Activated CD8-positive, alpha-beta memory T cell treated with anti-CD3 and anti-CD28 coated beads for 24 hours (primary cell): ENCODE measurements around the gene CEP20.
"Not testable (repeated sequence)": the region's sequence is repeated elsewhere in the genome, so short reads cannot be mapped to it uniquely, and the experiment has no call there.

ENCODE experiments used
- DNase-seq: peaks from one replicate; pipeline ENCODE4 v3.0.0-alpha.2; 2020

CEP20 gene

GRCh38 chr16:15856901-15857698 lies 31.3 kb downstream of the CEP20 start, which contains the start of gene MYH11:
Gene MYH11, minus strand, starts transcription at chr16:15857028. Its CDS starts 18,776 bp downstream, at chr16:15838252.
- DNase-seq, result no peak

DNA sequence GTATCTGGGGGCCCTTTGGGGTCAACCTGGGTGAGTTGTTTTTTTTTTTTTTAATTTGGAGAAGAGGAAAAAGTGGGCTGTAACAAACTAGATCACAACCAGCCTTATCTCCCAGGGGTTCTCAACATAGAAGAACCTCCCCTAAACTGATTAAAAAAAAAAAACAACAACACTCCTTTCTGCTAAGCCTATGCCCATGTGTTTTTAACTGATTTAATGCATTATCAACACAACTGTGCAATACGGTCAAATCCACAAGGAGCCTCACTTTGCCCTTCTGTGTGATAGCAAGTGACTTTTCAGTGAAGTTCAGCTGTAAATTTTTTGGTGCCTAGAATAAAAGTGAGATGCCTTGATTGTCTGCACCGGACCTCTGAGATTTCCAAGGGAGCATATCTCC lies 32.2 kb downstream of the CEP20 start:
- no peak for DNase-seq

- no peak for DNase-seq
Observed at GRCh38 chr16:15855704-15856003, 32.7 kb downstream of the CEP20 start.

DNA sequence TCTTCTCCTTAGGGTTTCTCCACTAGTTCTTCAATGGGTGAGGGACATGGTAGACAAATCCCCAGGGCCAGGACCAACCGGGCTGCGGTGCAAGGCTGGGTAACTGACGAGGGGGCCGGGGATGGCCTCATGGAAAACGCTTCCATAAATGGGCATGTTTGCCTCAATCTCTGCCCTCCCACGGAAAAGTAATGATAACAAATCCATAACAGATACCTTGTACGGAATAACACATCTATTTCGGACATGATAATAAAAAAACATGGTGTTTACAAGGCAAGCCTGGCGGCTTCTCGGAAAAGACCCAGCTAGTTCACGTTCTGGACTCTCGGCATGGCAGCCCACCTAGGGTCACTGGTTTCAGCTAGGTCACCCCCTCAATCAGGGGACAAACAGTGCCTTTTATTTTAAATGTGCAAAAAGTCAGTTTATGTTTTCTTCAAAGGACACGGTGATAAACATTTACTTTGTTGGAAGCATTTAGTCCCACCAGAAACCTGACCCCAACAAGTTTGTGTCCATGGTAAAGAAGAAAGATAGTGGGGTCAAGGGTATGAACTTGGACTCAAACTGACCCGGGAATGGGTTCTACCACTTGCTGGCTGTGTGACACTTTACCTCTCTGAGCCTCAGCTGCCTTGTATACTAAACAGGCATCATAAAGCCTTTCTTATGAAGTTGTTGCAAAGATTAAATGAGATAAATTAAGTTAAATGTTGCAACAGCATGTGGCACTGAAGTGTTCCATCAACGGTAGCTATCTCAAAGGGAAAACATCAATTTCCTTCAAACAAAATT lies 33.3 kb downstream of the CEP20 start:
- DNase-seq, result no peak

- no peak for DNase-seq
Observed at GRCh38 chr16:15854061-15854460, 34.3 kb downstream of the CEP20 start.

DNA sequence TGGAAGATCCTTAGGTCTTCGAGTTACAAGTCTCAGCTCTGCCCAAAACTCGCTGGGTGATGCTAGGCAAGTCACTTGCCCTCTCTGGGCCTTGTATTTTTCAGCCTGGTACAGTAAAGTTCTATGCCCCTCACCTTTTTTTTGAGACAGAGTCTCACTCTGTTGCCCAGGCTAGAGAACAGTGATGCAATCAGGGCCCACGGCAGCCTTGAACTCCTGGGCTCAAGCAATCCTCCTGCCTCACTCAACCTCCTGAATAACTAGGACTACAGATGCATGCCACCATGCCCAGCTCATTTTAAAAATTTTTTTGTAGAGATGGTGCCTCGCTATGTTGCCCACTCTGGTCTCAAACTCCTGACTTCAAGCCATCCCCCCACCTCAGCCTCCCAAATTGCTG lies 35.4 kb downstream of the CEP20 start:
- DNase-seq, result no peak

DNA sequence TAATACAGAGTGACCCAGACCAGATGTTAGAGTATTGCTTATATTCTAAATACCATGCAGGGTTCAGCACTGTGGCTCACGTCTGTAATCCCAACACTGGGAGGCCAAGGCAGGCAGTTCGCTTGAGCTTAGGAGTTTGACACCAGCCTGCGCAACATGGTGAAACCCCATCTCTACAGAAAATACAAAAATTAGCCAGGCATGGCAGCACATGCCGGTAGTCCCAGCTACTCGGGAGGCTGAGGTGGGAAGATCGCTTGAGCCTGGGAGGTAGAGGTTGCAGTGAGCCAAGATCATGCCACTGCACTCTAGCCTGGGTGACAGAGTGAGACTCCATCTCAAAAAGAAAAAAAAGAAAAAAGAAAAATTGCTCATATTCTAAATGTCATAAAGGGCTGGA lies 37.8 kb downstream of the CEP20 start:
- DNase-seq, result not testable (repeated sequence)

DNA sequence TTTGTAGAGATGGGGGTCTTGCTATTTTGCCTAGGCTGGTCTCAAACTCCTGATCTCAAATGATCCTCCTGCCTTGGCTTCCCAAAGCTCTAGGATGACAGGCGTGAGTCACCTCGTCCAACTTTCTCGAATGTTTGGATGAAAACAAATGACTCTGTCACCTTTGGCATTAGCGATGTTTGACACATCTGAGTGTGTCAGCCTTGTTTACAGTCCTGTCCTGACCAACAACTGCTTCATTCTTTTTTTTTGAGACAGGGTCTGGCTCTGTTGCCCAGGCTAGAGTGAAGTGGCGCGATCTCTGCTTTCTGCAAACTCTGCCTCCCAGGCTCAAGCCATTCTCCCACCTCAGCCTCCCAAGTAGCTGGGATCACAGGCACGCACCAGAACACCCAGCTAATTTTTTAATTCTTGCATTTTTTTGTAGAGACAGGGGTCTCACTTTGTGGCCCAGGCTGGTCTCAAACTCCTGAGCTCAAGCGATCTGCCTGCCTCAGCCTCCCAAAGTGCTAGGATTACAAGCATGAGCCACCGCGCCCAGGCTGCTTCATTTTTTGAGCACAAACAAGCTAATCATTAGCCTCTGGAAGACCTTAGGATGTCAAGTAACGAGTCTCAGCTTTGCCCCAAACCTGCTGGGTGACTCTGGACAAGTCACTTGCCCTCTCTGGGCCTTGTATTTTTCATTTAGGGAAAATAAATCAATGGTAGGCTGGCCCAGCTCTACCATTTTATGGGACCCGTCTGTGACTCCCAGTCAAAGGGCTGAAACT lies 39.0 kb downstream of the CEP20 start:
- DNase-seq, result no peak

DNA sequence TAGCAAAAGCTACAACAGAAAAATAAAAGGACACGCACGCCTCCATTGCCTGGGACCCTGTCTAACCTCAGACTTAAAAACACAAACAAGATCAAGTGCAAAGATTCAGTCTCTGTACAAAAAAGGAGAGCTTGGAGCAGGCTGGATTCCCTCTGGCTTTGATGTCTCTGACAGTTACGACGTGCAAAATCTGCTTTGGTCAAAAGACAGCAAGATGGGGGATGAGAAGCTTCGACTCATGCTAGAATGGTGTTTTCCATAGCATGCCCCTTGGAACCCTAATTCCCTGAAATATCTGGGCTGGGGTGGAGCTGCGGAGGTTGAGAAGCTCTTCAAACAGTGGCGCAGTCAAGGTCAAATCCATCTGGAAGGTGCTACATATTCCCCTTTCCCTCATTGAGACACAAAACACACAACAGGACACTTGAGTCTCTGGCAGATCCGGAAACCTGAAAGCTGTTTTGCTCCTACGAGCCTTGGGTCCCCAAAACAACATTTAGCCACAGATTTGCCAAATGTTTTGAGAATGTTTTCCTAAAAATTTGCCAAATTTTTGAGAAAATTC lies 40.7 kb downstream of the CEP20 start:
- no peak for DNase-seq

GRCh38 chr16:15846510-15846909 lies 41.9 kb downstream of the CEP20 start:
- DNase-seq, result no peak

DNA sequence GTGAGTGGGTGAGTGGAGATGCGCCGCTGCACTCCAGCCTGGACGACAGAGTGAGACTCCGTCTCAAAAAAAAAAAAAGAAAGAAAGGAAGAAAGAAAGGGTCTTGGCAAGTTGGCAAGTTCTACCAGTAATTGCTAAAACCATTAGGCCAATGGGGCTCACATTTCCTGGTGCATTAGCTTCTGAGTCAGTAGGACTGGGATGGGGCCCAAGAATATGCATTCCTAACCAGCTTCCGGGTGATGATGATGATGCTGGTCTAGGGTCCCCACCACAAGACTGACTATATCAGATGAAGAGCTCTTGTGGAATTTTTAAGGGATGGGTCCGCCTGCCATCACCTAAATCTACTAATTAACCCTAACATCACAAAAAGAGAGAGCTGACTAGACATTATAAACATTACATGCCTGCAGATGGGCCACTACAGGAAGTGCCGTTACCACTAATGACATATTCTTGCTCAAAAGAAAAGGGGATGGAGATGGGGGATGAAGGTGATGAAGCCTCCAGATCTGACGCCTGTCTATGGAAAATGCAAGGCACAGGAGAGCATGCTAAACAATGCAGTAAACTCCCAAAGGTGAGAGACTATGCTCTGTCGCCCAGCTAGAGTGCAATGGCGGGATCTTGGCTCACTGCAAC lies 44.6 kb downstream of the CEP20 start:
- DNase-seq, result no peak

DNA sequence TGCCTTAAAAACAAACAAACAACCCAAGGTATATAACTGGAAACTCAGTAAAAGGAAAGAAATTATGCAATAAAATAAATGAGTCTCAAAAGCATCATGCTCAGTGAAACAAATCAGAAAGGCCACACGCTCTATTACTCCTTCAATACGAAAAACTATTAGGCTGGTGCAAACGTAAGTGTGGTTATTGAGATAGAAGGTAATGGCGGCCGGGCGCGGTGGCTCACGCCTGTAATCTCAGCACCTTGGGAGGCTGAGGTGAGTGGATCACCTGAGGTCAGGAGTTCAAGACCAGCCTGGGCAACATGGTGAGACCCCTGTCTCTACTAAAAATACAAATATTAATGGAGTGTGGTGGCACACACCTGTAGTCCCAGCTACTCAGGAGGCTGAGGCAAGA lies 49.2 kb downstream of the CEP20 start:
- not testable (repeated sequence) for DNase-seq

DNA sequence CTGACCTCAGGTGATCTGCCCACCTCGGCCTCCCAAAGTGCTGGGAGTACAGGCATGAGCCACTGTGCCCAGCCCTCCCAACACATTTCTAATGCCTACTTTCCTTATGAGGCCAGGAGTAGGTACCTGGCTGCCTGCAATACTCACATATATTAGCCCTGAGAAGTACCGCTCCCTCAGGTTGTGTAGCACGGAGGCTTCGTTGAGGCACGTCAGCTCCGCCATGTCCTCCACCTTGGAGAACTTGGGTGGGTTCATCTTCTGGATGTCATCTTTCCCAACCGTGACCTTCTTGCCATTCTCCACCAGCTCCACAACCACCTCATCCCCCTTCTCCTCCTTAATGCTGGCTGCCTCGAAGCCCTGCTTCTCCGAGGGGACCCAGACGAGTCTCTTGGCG lies 50.6 kb downstream of the CEP20 start:
- DNase-seq, result no peak

- DNase-seq, result no peak
Observed at GRCh38 chr16:15836965-15837611, 51.3 kb downstream of the CEP20 start.

GRCh38 chr16:15836074-15836473 lies 52.3 kb downstream of the CEP20 start:
- DNase-seq, result no peak

GRCh38 chr16:15835136-15835878 lies 53.1 kb downstream of the CEP20 start:
- no peak for DNase-seq

- no peak for DNase-seq
Observed at GRCh38 chr16:15834502-15834901, 53.9 kb downstream of the CEP20 start.

- no peak for DNase-seq
Observed at GRCh38 chr16:15833541-15833940, 54.9 kb downstream of the CEP20 start.

- DNase-seq, result no peak
Observed at GRCh38 chr16:15832241-15832640, 56.2 kb downstream of the CEP20 start.

DNA sequence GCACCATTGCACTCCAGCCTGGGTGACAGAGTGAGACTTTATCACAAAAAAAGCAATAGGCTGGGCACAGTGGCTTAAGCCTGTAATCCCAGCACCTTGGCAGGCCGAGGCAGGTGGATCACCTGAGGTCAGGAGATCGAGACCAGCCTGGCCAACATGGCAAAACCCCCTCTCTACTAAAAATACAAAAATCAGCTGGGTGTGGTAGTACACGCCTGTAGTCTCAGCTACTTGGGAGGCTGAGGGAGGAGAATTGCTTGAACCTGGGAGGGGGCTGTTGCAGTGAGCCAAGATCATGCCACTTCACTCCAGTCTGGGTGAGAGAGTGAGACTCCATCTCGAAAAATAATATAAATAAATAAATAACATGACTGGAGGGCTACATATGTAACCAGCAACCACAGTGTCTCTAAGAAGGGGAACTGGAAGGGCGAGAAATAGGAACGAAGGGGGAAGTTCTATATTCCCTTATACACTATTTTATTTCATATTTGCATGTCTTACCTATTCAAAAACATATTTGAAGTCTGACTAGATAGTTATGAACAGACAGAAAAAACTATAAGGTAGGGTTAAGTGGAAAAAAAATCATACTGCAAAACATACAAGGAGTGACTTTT lies 57.5 kb downstream of the CEP20 start:
- no peak for DNase-seq

- no peak for DNase-seq
Observed at GRCh38 chr16:15829460-15829859, 58.9 kb downstream of the CEP20 start.
